NCI-H1092 (cell line): ENCODE measurements around the gene CTXND1.

Source experiments
- DNase-seq: peaks from one replicate; lab custom pipeline; 2025; lab: John Stamatoyannopoulos, UW

The CTXND1 gene

DNA sequence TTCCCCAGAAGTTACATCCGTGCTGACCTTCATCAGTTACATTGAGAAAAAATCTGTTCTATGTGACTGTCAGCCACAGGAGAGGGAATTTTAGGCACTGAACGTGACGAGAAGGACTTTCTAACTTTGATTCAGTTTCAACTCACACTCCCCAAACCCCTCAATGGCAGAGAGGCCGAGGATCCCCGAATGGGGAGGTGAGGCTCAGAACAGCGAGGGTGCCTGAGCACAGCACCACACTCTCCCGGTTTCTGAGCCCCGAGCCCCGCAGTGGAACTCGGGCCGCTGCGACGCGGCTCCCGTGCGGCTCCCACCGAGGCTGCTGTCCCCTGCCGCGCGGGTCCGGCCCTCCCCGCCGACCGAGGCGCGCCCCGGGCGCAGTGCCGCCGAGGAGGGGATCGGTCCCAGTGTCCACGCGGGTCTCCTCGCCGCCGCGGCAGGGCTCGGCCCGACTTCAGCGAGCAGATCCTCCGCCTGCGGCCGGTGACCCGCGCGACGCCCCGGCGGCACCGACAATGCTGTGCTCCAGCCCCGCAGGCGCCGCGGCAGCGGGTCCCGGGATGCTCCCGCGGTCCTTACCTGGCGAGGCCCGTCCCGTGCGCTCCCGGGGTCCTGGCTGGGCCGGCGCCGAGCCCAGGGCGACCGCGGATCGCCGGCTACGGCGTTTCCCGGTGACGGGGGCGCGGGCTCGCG, 439 bp downstream of the CTXND1 start:
- DNase-seq = no peak

DNA sequence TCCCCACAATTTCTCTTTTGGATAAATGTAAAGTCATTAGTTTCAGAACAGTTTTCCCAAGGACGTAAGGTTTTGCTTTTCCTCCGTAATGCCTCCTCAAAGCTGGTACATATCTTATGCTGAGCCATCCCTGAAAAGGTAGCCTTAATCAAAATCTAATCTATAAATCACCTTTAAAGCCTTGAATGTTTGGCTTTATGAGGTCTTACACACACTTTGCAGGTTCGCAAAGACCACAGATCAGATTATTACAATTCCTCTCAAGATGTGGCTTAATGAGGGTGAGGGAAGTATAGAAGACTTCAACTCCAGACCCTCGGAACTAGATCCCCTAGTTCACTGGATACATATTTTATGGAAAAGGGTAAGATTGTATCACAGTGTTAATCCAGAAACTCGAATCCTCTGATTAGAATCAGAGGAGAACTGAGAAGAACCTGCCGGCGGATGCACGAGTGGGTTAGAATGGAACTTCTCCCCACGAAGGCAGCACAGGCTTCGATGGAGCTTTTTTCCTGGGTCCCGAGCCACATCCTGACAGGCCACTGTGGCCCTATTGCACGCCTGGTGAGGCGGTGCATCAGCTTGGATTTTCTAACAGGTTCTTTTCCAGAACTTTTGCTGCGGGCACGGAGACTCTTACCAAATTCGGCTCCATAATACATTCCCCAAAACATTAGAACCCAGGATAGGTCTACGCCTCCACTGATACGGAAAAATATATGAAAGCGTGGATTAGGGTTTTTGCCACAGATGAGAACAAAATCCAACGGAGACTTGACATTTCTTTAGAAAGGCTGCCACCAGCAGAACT, 1.2 kb downstream of the CTXND1 start:
- no peak for DNase-seq

DNA sequence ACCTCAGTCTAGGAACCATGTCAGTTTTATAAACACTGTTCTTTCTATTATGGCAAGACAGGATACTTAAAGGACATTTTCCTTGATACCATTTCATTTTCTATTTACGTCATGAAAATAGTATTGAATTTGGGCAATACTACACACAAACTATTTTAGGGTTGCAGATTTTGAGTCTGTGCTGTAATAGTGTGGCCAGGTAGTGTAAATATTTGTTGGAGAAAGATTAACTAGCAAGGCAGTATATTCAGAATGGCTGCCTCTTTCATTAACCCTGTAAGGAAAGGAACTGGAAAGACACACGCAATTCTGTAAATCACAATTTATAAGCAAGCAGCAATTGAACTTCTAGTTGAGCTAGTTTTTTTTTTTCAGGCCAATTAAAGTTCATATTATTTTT, 2.0 kb downstream of the CTXND1 start:
- no peak for DNase-seq

DNA sequence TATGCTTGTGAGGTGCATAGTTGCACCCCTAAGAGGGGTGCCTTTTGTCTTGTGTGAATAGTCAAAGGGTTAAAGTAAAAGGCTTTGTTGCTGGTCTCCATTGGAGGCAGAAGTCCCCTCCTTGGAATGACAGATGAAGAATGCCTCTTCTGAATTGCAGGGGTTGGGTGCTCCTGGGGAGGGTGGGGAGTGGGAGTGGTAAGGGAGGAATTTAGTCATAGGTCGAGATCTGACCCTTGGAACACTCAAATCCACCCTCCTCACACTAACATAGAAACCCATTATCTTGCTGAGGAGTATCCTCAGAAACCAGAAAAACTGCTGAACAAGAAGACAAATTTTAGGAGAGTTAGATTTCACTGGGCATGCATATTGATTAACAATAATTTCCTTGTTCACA, 4.7 kb downstream of the CTXND1 start:
- DNase-seq = no peak

DNA sequence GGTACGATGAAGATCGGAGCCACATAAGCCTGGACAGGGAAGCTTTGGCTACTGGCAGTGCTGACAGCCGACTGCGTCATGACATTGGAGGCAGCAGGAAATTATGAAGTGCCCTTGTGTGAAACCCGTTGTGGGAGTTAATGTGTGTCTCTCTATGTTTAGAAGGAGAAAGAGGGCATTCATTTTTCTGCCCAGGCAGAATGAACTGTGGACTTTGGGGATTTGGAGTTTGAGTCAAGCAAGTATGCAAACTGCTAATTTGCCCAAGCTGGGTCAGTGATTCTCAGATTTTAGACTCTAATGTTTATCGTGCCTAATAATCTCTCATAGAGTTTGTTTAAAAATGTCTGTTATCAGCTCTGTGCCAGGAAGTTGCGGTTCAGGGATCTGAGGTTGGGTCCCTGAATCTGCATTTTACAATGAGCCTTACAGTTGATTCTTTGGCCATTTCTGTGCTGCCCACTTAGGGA, 5.6 kb downstream of the CTXND1 start:
- no peak for DNase-seq

DNA sequence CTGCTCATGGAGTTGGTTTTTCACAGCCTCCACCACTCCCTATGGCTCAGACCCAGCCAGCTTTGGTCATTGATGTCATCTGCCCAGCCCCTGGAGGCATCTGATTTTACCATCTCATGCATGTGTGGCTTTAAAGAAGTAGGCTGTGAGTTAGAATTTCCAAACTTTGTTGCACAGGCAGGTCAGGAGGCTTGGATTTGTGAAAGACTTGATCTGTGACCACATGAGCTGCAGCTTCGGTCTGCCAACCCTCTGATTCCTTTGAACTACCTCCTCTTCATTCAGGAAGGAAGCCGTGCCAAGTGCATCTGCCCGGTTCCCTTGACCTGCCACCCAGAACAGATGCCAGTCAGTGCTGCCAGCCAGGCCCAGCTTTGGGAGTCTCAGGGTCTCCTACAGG, 9.2 kb downstream of the CTXND1 start:
- no peak for DNase-seq

DNA sequence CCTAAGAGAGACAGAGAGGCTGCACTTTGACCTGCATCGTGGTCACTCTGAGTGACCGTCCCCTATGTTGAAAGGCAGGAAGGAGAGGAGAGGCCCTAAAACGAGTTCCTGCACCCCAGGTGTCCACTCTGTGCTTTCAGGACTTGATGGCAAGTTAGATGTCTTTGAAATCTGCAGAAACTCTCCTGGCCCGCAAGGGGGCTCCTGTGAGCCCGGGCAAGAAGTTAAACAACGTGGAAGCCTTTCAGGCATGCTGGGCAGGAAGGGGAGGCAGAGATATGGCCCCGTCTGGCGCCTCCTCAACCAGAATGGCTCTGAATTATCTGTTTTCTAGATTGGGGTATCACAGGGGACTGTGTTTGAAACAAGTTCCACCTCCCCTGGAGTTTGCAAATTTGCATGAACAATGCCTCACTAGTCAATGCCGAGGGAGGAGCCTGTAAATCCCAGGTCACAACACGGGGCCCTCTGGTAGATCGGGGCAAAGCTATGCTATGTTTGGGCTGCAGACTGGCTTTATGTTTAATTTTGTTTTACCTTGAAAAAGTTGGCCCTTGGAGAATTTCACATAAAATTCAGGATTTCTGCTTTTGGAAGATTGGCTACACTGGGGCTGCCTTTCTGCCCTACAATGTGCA, 9.8 kb downstream of the CTXND1 start:
- DNase-seq = no peak

DNA sequence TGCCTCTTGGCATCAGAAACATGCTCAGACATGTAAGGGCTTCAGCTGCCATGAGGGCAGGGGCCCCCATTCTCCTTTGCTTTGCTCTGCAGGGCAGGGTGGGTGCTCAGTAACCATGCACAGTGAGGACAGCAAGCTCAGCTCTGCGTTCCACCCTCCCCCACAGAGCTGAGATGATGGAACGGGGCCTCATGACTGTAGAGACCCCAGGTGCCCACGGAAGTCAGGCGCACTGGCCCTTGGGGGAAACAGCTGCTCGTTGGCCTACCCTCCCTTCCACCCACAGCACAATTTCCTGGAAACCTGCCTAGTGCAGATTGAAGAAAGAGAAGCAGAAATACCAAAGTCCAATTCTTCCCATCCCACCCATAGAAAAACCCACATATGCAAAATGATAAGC, 10.5 kb downstream of the CTXND1 start:
- no peak for DNase-seq

DNA sequence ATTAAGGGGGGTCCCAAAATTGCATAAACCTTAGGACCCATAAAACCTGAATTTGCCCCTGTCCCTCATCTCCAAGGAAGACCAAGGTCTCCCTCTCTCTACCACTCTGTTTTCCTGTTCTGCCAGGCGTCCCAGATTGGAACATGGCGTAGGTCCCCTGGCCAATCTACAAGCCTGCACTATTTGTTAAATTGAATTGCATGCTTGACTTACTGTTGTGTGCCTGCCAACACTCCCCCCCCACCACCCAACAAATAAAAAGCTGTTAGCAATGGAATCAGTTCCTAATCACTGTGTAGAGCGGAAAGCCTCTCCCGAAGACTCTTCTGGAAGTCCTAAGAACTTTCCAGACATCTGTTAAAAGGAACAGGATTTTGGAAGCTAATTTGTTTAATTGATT, 11.7 kb downstream of the CTXND1 start:
- no peak for DNase-seq

DNA sequence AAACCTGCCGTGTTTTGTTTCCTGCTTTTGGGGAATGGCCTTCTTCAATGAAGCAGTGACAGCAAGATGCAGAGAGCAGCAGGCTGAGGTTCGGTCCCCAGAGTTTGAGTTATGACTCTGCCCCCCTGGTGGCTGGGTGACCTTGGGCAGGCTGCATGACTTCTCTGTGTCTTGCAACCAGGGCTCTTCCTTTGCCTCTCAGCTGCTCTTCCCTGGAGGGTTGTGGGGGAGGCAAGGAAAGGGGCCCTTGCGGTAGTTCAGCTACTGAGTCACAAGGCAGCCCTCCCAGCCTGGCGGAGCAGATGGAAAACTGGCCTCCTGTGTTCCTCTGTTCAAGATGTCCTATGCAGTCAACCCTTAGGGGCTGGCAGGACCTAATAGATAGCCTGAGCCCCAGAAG, 17.1 kb downstream of the CTXND1 start:
- DNase-seq = no peak

DNA sequence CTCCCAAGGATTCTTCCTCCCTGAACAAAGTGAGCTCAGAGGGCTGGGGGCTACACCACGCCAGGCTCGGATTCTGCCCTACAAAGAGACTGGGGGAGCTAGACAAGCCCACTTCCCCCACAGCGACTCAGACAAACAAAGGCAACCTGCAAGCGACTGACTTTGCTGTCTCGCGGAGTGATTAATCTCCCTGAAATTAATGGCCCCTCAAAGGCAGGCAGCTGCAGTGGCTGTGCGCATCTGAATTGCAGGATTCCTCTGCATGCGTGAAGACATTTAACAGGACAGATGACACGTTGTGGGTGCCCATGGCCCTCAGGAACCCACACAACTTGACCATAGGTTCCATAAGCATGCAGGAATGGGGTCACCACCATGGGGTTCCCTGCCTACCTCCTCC, 18.4 kb downstream of the CTXND1 start:
- no peak for DNase-seq

DNA sequence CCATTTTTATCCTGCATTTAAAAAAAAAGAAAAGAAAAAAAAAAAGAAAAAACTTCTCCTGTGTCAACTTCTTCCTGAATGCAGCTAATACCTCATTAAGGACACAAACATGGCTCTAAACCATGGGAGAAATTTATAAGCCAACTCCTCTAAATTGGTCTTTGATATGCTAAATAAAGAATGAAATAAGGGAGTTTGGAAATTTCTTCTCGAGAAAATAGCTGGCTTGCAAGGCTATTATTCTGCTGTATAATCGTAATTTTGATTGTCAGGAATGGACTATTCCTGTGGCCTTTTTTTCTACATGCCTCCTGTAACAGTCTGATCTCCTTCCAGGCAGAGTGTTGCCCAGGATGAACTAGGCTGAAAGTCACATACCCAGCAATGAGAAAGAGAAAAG, 20.6 kb downstream of the CTXND1 start:
- DNase-seq = no peak

DNA sequence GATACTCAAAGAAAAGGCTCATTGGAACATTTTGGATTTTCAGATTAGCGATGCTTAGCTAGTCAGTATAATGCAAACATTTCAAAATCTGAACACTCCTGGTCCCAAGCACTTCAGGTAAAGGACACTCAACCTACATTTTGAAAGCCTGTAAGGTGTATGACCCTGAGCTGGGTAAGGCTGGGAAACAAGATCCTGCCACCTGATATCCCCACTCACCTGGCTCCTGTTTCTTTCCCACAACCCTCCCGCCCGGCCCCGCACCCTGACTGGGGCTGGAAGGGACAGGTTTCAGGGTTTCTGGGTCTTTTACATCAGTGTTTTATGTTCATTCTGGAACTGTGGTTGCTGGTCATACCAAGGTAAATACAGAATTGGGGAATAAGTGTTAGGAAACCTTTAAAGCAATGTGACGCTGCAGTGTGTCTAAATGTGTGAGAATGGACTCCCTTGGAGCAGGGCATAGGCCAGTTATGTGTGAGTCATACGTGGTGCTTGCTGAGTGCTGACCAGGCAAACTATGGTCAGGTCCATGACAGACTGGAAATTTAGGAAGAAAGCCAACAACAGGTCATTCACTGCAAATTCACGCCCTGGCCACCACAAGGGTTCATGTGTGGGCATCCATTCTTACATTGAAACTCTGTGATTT, 22.9 kb downstream of the CTXND1 start:
- no peak for DNase-seq

DNA sequence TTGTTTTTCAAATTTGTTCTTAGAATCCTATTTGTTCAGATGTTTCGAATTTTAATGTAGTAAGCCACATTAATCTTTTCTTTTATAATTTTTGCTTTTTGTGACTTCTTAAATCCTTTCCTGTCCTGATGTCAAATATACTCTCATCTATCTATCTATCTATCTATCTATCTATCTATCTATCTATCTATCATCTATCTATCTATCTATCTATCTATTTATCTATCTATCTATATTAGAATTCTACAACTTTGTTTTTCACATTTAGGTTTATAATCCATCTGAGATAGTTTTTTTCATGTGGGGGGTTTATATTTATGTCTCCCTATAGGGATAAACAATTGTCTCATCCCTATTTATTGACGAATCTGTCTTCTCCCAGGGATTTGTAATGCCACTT, 32.1 kb downstream of the CTXND1 start:
- no peak for DNase-seq

DNA sequence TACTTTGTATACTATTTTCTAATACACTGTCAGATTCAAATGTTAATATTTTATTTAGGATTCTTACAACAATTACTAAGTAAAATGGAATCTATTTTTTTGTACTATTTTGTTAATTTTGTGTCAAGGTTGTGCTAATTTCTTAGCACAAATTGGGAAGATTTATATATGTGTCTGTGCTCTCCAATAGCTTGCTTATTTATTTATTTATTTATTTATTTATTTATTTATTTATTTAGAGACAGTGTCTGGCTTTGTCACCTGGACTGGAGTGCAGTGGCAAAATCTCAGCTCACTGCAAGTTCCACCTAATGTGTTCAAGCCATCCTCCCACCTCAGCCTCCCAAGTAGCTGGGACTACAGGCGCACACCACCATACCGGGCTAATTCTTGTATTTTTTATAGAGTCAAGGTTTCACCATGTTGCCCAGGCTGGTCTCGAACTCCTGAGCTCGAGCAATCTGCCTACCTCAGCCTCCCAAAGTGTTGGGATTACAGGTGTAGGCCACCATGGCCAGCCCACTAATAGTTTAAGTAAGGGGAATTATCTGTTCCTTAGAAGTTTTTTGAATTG, 34.6 kb downstream of the CTXND1 start:
- DNase-seq = no peak

DNA sequence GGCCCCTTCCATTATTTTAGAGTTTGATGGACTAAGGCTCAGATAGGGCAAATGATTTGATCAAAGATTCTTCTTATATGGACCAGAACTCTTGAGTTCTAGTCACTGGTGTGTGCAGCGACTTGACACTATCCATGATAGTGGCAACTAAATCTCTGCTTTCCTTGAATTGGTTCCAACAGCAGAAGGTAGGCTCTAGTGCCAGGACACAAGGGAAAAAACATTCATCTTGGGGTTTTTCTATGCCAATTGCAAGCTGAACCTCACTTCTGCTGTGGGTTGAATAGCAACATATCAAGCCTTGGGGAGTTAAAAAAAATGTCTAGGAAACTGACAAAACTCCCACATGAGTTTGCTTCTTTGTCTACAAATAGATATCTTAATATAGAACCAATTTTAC, 35.1 kb downstream of the CTXND1 start:
- DNase-seq = no peak

DNA sequence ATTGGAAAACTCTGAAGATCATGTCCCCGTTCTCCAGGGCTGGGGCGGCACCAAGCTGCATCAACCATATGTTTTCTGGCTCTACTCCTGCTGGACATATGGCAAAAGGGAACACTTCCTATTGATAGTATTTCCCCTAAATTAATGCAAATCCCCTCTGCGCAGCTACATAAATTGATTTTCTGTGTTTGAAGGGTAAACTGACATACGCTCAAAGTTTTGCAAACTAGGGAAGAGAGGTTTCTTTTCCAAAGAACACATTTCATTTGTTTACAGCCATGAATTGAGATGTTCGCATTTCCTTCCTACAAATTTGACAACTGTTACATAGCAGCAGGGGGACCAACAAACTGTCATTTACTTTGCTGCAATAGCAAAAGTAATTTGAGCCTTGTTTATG, 35.9 kb downstream of the CTXND1 start:
- DNase-seq = no peak

DNA sequence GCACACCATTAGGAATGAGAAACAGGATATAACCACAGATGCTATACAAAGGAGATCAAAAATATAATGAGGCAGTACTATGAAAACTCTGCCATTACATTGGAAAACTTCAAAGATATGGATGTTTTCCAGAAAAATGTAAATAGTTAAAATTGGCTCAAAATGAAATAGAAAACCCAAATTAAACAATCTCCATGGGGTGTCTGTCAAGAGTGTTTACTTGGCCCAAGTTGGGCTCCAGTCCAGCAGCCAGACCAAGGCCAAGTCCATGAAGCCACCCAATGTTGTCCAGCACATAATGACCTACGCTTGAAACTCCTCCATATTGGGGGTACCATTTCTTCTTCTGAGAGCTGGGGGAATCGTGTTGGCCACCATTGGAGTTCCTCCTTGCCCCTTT, 37.1 kb downstream of the CTXND1 start:
- no peak for DNase-seq

DNA sequence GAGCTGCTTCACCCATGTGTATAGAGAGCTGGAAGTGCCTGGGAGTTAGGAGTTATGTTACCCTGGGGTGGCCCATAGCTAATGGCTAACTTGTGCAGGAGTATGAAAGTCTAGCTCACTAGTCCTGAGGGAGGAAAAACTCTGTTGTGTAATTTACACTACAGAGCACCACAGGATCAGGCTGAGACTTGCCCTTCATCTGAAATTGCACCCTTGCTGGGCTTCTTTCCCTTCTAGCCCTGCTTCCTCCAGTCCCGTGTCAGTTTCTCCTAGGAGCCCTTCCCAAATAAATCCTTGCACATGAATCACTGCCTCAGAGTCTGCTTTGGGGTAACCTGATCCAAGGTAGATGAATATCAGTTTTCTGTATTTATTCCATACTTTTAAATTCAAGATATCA, 40.0 kb downstream of the CTXND1 start:
- no peak for DNase-seq

DNA sequence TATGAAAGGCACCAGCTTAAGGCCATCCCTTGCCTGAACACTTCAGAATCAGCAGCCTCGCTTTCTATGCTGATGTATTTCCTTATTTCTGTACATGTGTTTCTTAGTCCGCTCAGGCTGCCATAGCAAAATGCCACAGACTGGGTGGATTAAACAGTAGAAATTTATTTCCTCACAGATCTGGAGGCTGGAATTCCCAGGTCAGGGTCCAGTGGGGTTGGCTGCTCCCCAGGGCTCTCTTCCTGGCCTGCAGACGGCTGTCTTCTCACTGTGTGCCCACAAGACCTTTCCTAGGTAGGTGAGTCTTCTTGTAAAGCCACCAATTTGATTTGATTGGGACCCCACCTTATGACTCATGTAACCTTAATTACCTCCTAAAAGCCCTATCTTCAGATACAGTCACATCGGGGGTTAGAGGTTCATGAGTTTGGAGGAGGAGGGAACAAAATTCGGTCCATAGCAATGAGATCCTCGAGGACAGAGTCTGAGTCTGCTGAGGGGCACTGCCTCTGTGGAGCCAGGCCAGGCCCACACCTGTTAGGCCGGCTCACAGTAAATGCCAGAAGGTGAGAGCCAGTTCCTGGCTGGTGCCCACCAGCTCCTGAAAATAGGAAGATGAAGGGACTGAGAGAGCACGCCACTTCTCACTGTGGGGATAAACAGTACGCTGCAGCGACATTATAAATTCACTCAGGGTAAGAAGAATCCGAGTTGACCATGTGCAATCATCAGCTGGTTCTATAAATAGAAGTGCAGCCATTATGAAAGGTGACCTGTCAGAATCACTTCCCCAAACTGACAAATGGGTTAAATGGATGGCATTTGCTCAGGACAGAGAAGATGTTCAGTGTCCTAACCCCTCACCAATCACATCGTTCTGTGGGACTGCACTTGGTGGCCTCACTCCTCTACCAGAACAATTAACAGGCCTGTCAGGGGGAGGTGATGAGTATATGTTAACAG, 41.1 kb downstream of the CTXND1 start:
- DNase-seq = no peak
